ENCODE data around the gene CHST13.

DNA sequence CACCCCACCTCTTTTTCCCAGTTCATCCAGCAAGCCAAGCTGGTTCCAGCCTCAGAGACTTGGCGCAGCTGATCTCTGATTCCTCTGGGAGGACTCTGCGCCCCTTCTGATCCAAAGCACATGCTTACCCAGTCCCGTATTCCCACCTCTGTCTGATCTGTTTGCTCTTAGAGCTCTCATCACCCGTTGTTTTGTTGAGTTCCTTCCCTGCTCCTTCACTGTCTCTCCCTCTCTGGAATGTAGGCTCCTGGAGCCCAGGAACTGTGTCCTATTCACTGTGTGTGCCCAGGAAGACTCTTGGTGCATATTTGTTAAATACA lies 46.9 kb upstream of the CHST13 start:
- TF ChIP-seq, protein P1, sequence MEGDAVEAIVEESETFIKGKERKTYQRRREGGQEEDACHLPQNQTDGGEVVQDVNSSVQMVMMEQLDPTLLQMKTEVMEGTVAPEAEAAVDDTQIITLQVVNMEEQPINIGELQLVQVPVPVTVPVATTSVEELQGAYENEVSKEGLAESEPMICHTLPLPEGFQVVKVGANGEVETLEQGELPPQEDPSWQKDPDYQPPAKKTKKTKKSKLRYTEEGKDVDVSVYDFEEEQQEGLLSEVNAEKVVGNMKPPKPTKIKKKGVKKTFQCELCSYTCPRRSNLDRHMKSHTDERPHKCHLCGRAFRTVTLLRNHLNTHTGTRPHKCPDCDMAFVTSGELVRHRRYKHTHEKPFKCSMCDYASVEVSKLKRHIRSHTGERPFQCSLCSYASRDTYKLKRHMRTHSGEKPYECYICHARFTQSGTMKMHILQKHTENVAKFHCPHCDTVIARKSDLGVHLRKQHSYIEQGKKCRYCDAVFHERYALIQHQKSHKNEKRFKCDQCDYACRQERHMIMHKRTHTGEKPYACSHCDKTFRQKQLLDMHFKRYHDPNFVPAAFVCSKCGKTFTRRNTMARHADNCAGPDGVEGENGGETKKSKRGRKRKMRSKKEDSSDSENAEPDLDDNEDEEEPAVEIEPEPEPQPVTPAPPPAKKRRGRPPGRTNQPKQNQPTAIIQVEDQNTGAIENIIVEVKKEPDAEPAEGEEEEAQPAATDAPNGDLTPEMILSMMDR (IDR thresholded peaks at IDR 0.05): no peak
- no peak for TF ChIP-seq POLR2AphosphoS5 (IDR thresholded peaks at IDR 0.05)
- TF ChIP-seq POLR2A (IDR thresholded peaks at IDR 0.05): no peak
